HG03457 (cell line): ENCODE results near the gene TMC1.

Experiments used
- ATAC-seq: cut with Tn5 transposase; IDR thresholded peaks from one replicate; pipeline ENCODE4 v1.9.1; 2021; ENCODE audit warnings: moderate number of reproducible peaks; ENCODE audit not compliant: unreplicated experiment

TMC1 gene

GRCh38 chr9:72665421-72665820 is 144.0 kb downstream of the TMC1 start:
- ATAC-seq: no peak

- no peak for ATAC-seq
Measured at GRCh38 chr9:72667181-72667580, 145.8 kb downstream of the TMC1 start.

DNA sequence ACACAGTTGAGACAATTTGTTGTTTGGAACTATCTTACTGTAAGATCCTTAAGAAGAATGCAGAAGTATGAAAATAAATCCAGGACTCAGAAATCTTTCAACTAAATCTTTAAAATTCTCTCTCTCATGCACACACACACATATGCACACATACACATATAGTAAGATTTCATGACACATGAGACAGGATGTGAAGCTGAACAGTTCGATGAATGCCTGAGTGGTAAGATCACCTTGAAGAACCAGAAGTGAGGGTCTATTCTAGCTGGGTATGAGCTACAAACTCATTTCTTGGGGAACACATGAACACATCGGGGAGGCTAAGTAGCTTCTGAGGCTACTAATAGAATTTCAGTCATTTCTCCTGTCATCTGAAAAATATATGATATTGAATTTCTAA is 153.6 kb downstream of the TMC1 start:
- no peak for ATAC-seq

DNA sequence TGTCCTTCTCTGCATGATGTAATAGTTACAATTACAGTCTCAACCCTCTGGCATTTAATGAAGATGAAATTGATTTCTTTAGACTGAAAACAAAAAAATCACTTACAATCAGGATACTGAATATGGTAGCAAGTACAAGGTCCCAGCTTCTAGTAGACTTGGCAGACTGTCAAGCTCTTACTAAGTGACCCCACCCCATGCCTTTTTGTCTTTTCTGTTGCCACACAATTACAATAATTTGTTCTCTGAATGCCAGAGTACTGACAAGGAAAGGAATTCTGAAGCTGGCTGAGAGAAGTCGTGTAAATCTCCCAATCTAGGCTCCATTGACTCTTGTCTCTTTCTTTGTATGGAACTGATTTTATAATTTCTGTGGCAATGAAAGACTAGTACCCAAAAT is 154.2 kb downstream of the TMC1 start:
- no peak for ATAC-seq

- no peak for ATAC-seq
Measured at GRCh38 chr9:72680593-72681282, 159.3 kb downstream of the TMC1 start.

DNA sequence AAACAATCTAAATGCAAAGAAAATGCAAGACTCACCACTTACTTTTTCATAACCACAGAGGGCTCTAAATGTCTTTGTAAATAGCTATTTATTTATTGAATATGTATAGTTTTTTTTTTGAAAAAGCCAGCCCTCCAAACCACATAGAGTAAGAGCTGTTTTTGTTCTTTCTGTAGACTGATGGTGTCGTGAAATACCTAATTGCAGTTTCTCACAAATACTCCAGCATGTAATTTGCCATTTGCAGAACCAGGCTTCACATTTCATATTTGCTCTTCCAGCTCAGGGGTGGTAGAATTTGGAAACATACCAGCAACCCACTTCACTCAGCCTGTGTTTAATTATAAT is 159.8 kb downstream of the TMC1 start:
- no peak for ATAC-seq

GRCh38 chr9:72684615-72685014 is 163.2 kb downstream of the TMC1 start:
- ATAC-seq: no peak

DNA sequence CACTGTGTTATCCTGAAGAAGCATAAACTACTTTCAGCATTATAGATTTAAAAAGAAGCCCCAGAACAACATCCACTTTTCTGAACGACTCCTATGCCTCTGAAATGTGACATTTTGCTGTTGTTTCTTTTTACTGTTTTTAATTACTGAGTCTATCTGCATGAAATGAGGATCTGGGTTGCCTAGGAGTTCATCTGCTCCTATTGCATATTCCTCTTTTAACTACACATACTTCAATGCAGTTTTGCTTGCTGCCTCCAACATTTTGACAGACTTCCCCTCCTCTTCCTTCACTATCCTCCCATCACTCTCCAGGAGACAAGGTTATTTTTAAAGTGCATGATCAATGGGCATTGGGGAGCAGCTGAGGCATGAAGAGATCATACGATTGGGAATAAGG is 164.5 kb downstream of the TMC1 start:
- ATAC-seq: no peak

GRCh38 chr9:72687331-72687730 is 165.9 kb downstream of the TMC1 start:
- no peak for ATAC-seq

DNA sequence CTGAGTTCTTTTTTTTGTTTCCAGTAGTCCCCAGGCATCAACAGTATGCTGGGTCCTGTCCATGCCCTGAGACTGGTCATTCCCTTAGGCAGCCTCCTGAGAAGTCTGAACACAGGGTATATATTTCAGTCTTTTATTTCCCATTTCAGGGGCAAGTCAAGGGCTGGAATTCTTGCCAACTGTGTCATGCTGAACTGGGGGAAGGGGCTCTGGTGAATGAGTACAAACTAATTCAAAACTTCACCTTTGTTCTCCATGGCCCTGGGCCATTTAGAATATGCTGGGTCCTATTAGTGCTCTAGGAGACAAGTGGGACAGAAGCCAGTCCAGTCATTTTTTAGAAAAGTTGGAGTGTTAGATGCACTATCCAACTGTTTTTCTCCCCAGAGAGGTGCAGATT is 170.3 kb downstream of the TMC1 start:
- ATAC-seq: no peak

DNA sequence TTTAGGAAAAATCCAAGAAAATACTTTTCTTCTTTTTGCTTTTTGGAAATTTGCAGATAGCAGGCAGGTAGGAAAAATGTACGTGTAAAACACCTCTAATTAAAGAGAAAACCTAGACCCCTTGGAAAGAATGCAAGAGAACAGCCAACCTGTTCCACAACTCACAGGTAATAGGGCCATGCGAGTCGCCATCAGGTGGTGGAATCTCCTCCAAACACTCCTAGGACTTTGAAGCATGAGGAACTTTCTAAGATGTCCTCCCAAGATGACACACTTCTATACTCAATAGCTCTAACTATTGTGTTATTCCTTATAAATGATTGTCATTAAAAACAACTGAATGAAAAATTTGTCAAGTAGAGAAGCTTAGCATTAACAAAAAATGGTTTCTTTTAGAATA is 174.0 kb downstream of the TMC1 start:
- no peak for ATAC-seq

DNA sequence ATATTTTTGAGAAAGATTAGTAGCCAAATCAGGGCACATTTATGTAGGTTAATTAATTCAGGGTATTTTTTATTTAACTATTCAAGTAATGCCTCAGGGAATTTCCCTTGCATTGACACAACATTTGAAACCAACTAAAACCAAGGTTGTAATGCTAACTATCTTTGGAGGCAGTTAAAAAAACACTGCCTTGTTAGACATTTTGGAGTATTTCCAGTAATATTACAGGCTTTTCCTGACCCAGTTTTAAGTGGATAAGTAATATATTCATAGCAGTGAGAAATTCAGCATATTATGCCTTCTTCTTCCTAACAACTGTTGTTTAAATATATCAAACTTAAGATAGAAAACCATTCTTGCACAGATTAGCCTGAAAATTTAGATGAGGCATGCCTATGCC is 175.1 kb downstream of the TMC1 start:
- ATAC-seq: no peak

- no peak for ATAC-seq
Measured at GRCh38 chr9:72701510-72701909, 180.1 kb downstream of the TMC1 start.

GRCh38 chr9:72703574-72703973 is 182.2 kb downstream of the TMC1 start:
- no peak for ATAC-seq

- ATAC-seq: no peak
Measured at GRCh38 chr9:72704688-72705375, 183.4 kb downstream of the TMC1 start.

GRCh38 chr9:72718503-72718902 is 197.1 kb downstream of the TMC1 start:
- ATAC-seq: no peak

DNA sequence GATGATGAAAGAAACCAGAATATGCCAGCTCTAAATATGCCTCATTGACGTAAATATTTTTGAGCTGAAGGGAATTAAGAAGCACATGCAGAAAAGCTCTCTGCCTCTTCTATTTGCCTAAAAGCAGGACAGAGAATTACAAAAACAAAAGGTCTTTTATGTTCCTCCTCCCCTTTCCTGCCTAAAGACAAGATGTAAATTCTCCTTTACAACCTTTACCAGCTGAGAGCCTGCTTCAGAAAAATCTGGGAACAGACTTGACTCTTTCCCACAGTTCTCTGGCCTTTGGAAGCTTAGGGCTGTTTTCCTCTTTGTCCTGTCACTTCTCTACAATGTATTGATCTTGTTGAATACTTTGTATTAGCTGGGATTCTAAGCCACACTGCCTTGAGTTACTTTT is 199.7 kb downstream of the TMC1 start:
- ATAC-seq: no peak

DNA sequence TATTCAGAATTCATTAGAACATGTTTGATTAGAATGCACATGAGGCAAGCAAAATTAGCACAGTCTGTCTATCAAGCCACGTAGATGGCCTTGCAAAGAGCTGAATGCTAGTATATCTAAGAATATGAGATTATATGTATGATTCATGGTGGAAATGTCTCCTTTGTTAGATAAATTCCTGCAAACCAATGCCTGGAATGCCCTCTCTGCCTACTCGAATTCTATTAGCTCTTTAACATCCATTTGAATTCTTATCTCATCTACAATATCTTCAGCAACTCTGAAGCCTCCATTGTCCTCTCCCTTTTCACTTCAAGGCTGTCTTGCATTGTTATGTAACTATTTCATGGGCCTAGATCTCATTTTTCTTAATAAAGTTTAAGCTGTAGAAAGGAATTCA is 205.5 kb downstream of the TMC1 start:
- no peak for ATAC-seq

GRCh38 chr9:72728031-72728770 is 206.8 kb downstream of the TMC1 start:
- no peak for ATAC-seq

DNA sequence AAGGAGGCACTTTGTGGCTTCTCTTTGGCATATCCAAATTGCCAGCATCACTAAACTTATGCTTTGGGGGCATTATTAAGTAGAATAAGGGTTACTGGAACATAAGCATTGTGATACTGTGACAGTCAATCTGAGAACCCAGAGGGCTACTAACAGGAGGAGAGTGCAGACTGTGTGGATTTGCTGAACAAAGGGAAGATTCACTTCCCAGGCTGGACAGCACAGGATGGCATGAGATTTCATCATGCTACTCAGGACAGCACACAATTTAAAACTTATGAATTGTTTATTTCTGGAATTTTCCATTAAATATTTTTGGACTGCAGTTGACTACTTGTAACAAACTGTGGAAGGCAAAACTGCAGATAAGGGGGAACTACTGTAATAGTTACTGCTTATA is 212.5 kb downstream of the TMC1 start:
- ATAC-seq: no peak

GRCh38 chr9:72734631-72735030 is 213.2 kb downstream of the TMC1 start:
- ATAC-seq: no peak

- no peak for ATAC-seq
Measured at GRCh38 chr9:72743836-72744235, 222.4 kb downstream of the TMC1 start.
